Stimulated activated CD4-positive, alpha-beta T cell treated with anti-CD3 and anti-CD28 coated beads, TNF-alpha, amount 100 ng/mL, for 4 hours (primary cell): Measurements from ENCODE around the gene LRP1.

Source experiments
- DNase-seq, 3 experiments: peaks; one replicate each; pipeline ENCODE4 v3.0.0-alpha.2; 2020; ENCODE audit warnings: low read depth in 3 of 3

LRP1 gene

DNA sequence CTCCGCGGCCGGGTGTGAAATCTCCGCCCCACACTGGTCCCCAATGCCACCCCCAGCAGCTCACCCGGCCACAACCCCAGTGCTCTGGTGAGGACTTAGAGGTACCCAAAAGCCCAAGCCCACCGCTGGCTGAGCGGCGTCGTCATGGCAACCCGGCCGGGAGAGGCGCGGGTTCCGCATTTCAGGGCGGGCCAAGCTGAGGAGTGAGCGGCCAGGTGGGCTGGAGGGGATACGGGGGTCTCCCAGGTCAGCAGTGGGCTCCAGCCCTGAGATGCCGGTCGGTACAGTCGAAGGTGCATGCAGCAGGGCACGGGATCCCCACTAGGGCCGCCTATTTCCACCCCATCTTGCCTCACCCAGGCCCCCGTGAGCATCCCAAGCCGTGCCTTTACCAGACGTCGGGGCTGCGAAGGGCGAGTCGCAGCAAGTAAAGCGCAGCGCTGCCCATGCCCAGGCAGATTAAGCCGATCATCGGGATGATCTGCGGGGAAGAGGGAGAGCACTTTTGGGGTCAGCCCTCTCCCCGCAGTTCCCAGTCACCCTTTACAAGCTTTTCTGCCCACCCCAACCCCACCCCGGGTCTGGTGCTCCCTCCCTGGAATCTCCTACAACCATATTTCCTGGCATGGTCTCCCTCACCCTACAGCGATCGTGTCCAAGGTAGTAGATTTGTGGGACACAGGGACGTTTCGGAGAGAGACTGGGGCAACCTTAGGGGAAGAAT is 108.1 kb downstream of the LRP1 start:
- no peak for DNase-seq

DNA sequence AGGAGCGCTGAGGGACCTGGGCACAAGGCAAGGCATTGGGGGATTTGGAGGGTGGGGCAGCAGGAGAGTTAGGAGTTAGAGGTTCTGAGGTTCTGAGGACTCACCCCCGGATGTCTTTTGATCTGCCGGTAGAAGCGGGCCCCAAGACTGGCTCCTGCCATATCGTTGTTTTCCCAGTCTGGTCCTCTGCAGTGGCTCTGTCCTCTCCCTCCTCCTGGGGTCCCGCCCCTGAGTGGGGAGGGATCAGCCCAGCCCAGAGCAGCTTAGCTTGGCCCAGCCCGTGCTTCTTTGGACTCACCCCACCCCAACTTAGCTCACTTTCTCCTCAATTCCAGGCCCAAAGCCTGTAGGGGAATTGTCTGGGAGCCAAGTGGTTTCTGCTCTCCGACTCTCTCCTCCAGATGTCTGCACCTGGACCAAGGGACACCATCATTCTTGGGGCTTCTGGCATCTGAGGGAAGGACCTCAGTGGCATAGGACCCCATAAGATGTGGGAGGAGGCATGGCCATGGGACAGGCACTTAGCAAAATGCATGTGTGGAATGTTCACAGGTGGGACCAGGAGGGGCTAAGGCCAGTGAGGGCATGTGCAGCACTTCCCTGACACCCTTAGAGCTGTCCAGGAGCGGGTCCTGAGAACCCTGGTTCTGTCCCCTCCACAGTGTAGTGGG is 108.8 kb downstream of the LRP1 start:
- DNase-seq, result no peak

DNA sequence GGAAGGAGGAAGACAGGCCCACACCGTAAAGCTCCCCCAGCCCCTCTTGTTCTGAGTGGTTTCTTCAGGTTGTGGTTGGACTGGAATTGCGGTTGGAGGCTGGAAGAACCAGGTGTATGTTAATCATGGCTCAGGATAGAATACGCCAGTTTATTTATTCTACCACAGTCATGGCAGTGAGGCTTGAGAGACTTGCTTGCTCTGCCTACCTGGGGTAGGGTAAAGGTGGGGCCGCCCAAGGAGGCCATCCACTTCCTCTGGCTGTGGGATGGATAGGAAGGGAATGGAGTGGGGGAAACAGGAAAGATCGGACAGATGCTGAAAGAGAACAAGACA is 109.3 kb downstream of the LRP1 start:
- DNase-seq, result no peak

DNA sequence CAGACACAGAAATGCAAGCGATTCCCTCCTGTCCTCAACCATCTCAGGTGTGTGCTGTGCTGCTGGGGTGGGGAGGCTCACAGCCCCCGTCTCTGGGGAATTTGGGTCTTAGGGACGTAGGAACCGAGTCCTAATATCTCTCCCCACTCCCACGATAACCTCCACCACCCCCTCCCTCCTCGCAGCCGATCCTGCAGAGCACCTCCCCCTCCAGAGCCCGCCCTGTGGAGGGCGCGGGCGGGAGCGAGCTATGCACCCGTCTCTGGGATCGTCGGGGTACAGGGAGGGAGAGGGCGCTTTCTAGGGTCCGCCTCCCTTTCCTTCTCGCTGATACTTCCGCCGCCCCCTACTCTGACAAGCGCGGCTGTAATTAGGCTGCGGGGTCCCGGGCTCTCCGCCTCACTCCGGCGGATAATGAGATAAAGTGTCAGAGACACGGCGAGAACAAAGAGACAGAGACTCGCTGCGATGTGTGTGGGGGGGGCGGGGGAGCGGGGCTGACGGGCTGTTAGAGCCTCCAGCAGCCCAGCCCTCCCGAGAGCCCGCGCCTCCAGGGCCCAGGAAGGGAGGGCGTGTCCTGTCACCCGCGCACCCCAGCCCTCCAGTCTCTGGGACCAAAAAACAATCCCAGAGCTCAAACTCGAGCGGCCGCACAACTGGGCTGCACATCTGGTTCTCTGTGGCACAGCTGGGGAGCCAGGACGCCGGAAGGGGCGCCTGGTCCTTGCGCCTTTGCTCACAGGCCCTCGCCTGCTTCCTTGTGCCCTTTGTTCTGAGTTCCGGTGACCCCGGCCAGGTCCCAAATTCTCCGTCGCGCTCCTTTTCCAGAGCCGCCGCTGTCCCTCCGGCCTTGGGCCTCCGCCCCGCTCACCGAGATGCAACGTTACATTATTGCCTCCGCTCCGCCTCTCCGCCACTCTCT is 109.9 kb downstream of the LRP1 start:
- no peak for DNase-seq

DNA sequence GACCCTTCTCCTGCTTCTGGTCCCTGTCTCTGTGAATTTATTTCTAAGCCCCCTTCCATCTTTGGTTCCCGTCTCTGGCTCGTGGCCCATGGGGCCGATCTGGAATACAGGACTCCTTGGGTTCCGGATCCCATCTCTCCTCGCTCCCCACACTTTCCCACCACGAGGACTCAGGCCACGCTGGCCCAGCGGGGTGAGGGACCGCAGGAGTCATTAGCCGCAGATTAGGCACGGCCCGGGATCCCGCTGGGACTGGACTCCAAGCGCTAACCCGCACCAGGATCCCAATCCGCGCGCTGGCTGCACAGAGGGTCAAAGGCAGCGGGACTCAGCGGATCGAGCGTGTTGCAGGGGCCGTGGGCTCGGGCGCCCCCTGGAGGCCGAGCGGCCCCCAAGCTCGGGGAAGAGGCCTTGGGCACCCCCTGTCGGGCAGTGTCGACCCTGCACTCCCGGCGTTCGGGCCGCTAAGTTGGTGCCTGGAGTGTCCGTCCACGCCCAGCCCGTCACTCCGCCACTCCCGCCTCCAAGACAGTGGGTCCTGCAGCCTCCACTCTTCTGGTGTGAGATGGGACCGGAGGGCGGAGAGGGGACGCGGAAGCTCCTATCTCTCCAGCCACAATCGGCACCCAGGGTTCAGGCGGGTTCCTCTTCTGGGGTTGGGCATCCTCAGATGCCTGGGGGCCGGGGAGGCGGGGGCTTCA is 110.7 kb downstream of the LRP1 start:
- DNase-seq, result peak; percentile 73 to 89 (median 75)

DNA sequence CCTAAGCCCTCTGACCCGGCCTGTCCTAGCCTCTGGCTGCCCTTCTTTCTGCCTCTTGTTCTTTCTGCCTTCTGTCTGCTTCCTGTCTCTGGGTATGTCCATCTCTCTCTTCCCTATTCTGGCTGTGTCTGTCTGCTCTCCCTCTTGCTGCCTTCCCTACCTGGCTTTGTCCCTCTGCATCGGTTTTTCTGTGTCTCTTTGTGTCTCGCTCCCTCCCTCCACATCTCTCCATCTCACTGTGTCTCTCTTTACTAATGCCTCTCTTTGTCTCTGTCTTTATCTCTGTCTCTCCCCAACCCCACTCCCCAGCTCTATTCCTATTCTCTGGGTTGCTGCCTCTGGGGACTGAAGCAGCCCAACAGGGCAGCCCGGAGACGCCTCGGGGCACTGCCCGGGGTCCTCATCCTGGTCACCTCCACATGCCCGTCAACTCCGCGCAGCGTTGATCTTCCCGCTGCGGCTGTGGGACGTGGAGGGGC is 111.3 kb downstream of the LRP1 start:
- no peak for DNase-seq

DNA sequence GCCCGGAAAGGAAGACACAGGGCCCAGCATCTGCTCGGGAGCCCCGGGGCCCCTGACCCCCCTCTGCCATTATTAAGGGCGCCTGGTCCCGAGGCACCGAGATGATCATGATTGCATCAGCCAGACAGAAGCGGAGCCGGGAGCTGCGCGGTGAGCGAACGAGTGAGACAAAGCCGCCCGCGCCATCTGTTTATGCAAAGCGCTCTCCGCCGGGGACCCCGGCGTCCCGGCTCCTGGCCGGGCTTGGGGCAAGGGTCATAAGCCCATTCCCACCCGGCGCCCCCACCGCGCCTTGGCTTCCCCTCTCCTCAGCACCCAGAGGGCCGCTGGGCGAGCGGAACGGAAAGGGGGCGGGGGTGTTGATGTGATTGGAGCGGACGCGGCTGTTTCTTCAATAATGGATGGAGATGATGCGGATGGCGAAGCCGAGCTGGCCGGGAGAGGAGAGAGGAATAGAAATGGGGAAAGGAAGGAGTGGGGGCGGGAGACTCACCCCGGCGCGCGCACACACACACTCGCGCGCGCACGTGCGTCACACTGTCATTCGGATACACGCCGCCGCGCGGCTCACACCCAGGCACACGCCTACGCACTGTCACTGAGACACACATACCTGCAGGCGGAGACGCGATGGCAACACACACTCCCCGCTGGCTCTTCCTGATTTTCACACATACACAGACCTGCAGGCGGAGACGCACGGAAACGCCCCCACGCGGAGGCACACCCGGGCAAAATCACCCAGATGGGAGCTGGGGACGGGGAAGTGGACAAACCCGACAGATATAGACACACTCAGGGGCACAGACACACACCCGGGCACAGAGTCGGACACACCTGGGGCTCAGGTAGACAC is 112.0 kb downstream of the LRP1 start:
- peak in 2 of 3 experiments; percentile 72 to 81 for DNase-seq

DNA sequence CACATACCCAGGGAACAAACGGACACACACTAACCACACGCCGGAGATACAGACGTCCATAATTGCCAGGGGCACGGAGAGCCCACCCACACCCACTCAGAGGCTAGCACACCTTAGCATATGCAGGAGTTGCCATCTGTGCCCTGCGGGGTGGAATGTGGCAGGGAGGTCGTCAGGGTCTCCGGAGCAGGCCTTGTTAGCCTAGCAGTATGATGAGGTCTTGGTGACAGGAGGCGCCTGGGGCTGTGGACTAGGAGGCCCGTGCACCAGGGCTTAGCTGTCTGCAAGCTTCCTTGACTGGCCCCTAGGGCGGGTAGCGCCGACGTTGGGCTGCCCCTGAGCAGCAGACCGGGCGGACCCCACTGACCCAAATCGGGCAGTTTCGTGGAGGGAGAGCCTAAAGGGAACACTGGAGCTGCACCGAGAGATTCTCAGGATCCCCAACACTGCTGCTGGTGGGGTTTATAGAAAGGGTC is 112.7 kb downstream of the LRP1 start:
- DNase-seq, result no peak

DNA sequence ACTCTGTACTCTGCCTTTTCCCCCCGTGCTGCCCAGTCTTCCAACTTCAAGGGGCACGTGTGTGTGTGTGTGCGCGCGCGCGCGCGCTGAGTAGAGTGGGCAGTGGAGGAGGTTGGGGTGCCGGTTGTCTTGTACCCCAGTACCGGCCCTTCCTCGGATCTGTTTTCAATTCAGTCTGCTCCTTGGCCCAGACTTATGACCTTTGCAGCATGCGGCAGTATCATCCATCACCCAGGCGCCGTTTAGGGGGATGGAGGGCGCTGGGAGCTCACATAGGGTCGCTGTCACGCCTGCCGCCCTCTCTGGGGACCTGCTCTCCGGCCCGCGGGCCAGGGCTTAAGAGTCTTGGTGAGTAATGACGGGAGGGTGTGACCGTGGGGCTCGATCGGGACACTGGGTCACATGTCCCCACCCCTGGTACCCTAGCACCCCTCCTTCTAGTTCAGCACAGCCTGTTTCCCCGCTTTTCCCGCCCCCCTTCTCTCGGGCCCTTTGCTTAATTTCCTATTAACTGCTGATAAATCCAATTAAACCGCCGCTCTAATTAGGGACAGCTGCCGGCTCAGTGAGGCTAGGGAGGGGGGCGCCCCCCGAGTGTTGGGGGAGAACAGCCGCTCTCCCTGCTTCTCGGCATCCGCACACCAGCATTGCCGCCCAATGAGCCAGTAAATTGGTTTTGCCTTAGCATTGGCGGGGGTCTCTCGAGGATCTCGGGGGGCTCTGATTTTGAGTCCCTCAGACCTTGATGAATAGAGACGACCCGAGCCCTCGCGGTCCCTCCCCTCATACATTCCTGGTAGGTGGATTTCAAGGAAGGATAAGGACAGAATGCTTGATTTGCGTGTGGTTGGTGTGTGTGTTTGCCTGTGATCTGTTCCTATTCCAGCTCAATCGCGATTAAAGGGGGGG is 113.4 kb downstream of the LRP1 start:
- DNase-seq, result no peak

DNA sequence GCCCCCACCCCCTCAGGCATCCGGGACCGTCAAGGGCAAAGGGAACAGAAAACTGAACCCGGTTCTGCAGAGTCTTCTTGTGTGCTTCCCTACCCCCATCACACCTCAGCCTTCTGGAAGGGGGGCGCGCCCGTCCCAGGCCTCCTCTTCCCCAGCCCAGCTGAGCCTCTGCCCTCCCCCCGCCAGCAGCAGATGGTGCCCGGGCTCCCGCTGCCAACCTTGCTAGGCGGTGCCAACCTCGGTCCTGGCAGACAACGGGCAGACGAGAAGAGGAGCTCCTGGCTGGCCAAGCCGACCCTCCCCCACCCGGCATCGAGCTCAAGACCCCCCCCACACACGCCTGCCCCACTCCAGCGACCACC is 114.0 kb downstream of the LRP1 start:
- DNase-seq, result no peak

DNA sequence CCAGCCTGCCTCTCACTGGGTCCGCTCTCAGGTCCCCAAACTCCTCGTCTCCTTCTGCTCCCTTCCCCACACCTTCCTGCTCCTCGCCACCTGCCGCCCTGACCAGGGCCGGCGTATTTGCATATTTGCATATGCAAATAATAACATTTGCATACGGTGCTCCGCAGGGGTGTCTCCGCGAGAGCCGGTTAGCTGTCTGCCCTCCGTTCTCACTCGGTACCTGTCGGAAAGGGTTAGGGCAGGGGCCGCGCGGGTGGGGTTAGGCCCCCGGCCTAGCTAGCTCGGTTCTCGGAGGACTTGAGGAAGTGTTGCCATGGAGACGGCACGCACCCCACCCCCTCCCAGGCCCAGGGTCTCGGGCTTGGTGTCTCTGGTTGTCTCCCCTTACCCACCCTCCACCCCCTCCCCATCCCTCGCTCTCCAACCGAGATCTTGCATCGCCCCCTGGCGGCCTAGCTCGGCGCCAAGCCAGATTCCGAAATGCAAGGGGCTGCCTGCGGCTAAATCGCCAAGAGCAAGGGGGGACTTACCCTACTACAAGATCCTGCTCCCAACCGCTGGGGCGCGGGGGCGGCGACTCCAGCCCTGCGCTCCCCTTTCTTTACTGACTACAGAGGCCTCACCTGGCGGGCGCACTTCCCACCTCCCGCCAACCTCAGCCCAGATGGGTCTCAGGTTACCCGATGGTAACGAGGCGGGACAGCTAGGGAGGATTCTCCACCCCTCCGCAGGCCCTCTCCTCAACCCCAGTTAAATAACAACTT is 114.6 kb downstream of the LRP1 start:
- peak in 2 of 3 experiments; percentile 43 to 56 for DNase-seq

DNA sequence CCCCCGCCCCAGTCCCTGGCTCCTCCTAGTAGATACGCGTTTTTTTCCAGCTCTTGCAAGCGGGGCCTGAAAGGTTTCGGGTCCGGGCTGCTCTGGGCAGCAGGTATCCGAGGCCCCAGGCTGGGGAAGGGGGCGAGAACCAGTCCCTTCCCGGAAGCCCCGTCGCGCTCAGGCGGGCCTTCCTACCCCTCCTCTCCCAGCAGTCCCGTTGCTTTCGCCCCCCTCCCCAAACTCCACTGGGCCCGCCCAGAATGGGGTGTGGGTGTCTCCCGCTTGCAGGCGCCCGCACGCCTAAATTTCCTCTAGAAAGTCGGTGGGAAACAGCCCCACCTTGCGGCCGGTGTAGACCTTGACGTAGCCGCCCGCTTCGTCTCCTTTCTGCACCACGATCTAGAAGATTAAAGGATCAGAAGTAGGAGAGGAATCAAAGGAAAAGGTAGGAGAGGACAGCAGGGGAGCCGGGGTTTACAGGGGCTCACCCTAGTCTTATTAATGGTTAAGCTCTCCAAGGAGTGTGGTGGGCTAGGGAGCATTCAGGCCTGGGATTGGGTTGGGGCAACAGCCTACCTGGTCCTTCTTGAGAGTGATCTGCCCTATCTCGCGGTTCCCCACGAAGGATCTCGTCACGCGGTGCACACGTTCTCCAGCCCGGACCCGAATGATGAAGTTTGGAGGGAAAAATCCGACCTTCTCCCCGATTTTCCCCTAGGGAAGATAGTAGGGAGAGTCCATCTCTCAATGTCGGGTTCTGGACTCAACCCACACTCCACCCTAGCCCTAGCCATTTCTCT is 115.4 kb downstream of the LRP1 start:
- DNase-seq, result peak; percentile 65 to 79 (median 67)

DNA sequence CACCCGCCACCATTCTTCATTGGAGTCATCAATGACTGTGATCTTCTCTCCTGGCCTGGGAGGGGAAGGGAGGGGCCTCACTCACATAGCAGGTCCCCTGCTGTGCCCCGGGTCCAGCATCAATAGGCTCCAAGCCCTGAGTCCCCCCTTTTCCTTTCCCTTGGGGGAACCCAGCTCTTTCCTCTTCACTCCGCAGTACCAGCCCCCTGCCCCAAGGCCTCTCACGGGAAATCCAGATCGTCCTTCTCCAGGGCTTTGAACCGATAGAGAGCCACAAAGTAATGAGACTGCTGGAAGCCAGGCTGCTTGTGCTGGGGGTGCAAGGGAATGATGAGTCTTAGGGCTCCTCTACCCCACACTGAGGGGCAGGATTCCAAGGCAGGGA is 116.0 kb downstream of the LRP1 start:
- DNase-seq, result no peak

DNA sequence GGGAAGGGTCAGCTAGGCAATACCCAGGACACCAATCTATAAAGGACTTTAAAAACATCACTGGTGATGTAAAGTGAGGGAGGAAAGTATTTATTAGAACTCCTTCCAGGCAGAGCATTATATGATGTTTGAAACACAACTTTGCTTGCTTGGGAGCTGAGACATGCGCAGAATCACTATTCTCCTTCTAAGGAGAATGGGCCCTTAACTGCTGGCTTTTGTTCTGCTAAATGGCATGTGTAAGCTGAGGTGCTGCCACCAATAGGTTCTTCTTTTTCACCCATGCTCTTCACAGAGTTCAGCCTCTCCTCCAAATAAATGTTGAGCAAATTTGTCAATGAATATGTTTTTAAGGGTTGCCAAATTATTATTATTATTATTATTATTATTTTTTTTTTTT is 118.8 kb downstream of the LRP1 start:
- DNase-seq, result no peak

DNA sequence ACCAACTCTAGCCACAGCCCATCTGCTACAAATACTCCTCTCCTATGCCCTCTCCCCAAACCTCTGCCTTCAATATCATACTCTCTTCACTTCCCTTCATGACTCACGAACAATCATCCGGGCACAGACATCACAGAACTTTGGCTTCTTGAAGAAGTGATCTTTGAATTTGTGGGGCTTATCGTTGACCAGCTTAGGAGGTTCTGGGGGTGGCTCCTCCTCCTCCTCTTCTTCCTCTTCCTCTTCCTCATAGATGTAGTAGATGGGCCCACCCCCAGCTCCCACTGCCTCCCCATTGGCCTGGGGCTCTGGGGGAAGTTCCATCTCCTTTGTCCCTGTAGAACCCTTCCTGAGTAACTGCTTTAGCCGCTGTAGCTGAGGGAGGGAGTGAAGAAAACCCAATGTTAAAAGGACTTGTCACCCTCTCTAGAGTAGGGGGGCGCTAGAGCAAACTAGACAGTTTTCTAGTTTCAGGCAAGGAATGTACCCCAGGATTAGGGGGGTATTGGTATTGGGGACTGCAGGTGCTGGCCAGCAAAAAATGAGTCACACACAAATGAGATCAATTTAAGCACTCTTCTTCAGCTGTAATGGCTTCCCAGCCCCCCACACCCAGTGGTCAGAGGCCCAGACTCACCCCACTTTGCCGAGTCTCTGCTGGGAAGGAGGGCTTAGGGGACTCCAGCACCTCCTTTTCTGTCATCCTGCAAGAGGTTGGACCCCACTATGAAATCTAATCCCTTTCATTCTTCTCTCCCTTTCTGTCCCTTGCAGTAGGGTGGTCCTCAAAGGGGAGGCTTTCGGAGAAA is 120.9 kb downstream of the LRP1 start:
- no peak for DNase-seq

DNA sequence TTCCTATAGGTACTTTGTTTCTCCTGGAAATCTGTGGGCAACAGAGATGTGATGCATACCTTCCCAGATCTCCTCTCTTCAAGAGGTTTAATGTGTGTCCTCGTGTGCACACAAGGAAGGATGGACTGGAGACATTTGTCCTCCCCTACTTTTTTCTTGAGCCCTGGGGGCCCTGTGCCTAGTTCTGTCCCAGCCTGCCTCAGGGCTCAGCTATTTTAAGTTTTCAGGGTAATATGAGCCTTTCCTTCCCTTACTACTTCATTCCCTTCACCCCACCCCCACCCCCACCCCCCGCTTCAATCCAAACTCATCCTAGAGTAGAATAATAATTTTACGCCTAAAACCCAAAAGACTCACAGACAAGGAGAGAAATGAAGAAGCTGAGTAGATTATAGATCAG is 122.3 kb downstream of the LRP1 start:
- no peak for DNase-seq

DNA sequence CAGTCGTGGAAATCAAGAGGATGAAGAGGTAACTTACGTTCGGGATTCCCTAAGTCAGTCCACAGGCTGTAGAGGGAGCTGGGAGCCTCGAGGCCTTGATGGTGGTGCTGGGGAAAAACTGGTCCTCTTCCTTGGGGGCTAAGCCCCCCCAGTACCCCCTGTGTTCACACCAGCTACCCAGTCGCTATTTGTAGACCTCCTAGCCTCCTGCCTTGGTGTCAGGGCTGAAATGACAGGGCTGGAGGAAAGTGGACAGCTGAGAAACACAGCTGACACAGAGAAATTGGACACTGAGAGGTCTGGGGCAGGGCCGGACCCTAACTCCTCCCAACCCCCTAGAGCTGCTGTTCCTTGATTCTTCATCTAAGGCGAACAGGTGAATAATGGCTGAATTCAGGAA is 122.7 kb downstream of the LRP1 start, which contains the start of gene STAC3:
STAC3 (minus strand) TSS at position 232 of the 400 bp plus-strand sequence. CDS start 1,551 bp downstream, outside the sequence.
- no peak for DNase-seq
